Measurements from ENCODE around the gene BNIP3. TPM values are rescaled to one million over a fixed set of nuclear protein-coding genes. Genes with fewer than 3 reads are reported as not detected.

Gene BNIP3
- total RNA-seq, 1 experiment from 2014 or later = 37.5 TPM

GRCh38 chr10:131948501-131948900 is 33.2 kb downstream of the BNIP3 start:
- POLR2A ChIA-PET = no interaction called here
- no peaks in the 10 kb centered on the region for H3K79me2 ChIP-seq (ENCODE audit: insufficient read depth, low read length)
- no peaks in the 10 kb centered on the region for H3K9me3 ChIP-seq (ENCODE audit: control insufficient read depth in 1 of 2, insufficient read depth in 1 of 2, low read depth in 1 of 2, low read length in 2 of 2)
- no peaks in the 10 kb centered on the region for H3K9me2 ChIP-seq (ENCODE audit: insufficient read depth)
- H3K36me3 ChIP-seq (ENCODE audit: control insufficient read depth in 1 of 2, insufficient read depth in 2 of 2, low read length in 2 of 2) = peaks cover 0 to 3% of the 10 kb centered on the region in 2 experiments; a peak in 1 of 4 replicates
- intact Hi-C loops (cut with micrococcal nuclease) = no loop called here
- no TSS peak for BruUV-seq (replicated peaks)
- no peaks in the 10 kb centered on the region for H4K20me1 ChIP-seq (ENCODE audit: insufficient read depth)
- H3K4me1 ChIP-seq (ENCODE audit: control insufficient read depth in 1 of 2, insufficient read depth in 2 of 2, low read length in 2 of 2) = peaks cover 0 to 10% of the 10 kb centered on the region in 2 experiments; a peak in 2 of 4 replicates
- CTCF ChIA-PET = no interaction called here
- TF ChIP-seq CTCF (IDR thresholded peaks at IDR 0.05 in 2 of 3, conservative IDR thresholded peaks at IDR 0.05 in 1 of 3; ENCODE audit: borderline replicate concordance in 1 of 3, insufficient read depth in 1 of 3, low read depth in 2 of 3, low read length in 2 of 3) = no peak
- no peak for TF ChIP-seq YY1 (IDR thresholded peaks at IDR 0.05; ENCODE audit: extremely low read depth, insufficient replicate concordance, low read depth, low read length)
- TF ChIP-seq SRF (IDR thresholded peaks at IDR 0.05; ENCODE audit: low read depth) = no peak
- no peak for TF ChIP-seq MAX (IDR thresholded peaks at IDR 0.05)
- TF ChIP-seq POLR2A (IDR thresholded peaks at IDR 0.05; ENCODE audit: borderline replicate concordance, extremely low read depth, insufficient read depth, insufficient read length) = no peak
- TF ChIP-seq ZBTB33 (IDR thresholded peaks at IDR 0.05; ENCODE audit: extremely low read depth, insufficient replicate concordance, low read length) = no peak
- no peak for TF ChIP-seq EZH2phosphoT487 (IDR thresholded peaks at IDR 0.05; ENCODE audit: borderline replicate concordance)
- no peak for TF ChIP-seq EZH2 (IDR thresholded peaks at IDR 0.05)
- no peak for TF ChIP-seq CEBPB (IDR thresholded peaks at IDR 0.05; ENCODE audit: low read depth)
- no peak for TF ChIP-seq REST (IDR thresholded peaks at IDR 0.05; ENCODE audit: low read depth)
- TF ChIP-seq TCF7L2 (IDR thresholded peaks at IDR 0.05; ENCODE audit: borderline replicate concordance, extremely low read depth, insufficient read depth, insufficient read length) = no peak
- DNase-seq (ENCODE audit: low read depth, low spot score) = no peak
- H3K27me3 ChIP-seq (ENCODE audit: insufficient read depth, low read length) = no peaks in the 10 kb centered on the region
- H2AFZ ChIP-seq (ENCODE audit: low read depth, low read length, poor library complexity, severe bottlenecking) = no peak overlapping the region
- no peak for ATAC-seq
- H3K27ac ChIP-seq (ENCODE audit: low read depth, low read length) = no peak overlapping the region
- no peak overlapping the region for H3K9ac ChIP-seq (ENCODE audit: low read length)
- H3K4me3 ChIP-seq (replicated peaks in 1 of 2; ENCODE audit: low read depth in 1 of 2, low read length in 2 of 2) = no peak overlapping the region
- RAD21 ChIA-PET (ENCODE audit: low non-redundant PET in 1 of 2, low total read pairs in 2 of 2, uncharacterized antibody in 2 of 2, unreplicated experiment in 2 of 2) = no interaction called here
- no peak overlapping the region for H3K4me2 ChIP-seq (ENCODE audit: low read length)

Data from HCT116 (cell line).